RWPE2 (cell line): ENCODE results near the gene ATP6V0D1.
"Not testable (repeated sequence)": the region's sequence is repeated elsewhere in the genome, so short reads cannot be mapped to it uniquely, and the experiment has no call there.

Source experiments
- ATAC-seq: fragments of 200-7000 bp; cut with Tn5 transposase; 3 replicates; pipeline ENCODE4 v1.9.1; 2021; ENCODE audit warnings: low read depth
- DNase-seq: peaks from one replicate; pipeline ENCODE4 v3.0.0-alpha.2; 2020; ENCODE audit warnings: low spot score
- H3K27ac ChIP-seq: fragments of 450-650 bp; 2 replicates; pipeline ENCODE4 v1.5.1; 2017; ENCODE audit warnings: mild to moderate bottlenecking; ENCODE audit not compliant: poor library complexity, severe bottlenecking
- H3K27me3 ChIP-seq: fragments of 250-450 bp; sonication (Bioruptor Pico); 2 replicates; pipeline ENCODE4 v1.5.1; 2021; ENCODE audit warnings: mild to moderate bottlenecking, moderate library complexity; ENCODE audit not compliant: insufficient read depth, poor library complexity, severe bottlenecking
- H3K36me3 ChIP-seq: fragments of 250-450 bp; sonication (Bioruptor Pico); 2 replicates; pipeline ENCODE4 v1.5.1; 2020; ENCODE audit warnings: low read depth, mild to moderate bottlenecking, moderate library complexity
- H3K4me1 ChIP-seq: fragments of 250-450 bp; sonication (Bioruptor Pico); 2 replicates; pipeline ENCODE4 v1.5.1; 2021; ENCODE audit warnings: mild to moderate bottlenecking, moderate library complexity; ENCODE audit not compliant: insufficient read depth, poor library complexity, severe bottlenecking
- H3K4me3 ChIP-seq: fragments of 250-450 bp; sonication (Bioruptor Pico); 2 replicates; pipeline ENCODE4 v1.5.1; 2021; ENCODE audit warnings: mild to moderate bottlenecking, moderate library complexity; ENCODE audit not compliant: severe bottlenecking
- H3K9me3 ChIP-seq: fragments of 250-450 bp; sonication (Bioruptor Pico); 2 replicates; pipeline ENCODE4 v1.5.1; 2021; ENCODE audit warnings: mild to moderate bottlenecking, moderate library complexity; ENCODE audit not compliant: severe bottlenecking
- TF ChIP-seq, protein P1 (sequence below): fragments of 450-650 bp; IDR thresholded peaks from one replicate; pipeline ENCODE4 v1.5.1; 2017; ENCODE audit warnings: mild to moderate bottlenecking, moderate library complexity; ENCODE audit not compliant: poor library complexity, severe bottlenecking

Gene ATP6V0D1

DNA sequence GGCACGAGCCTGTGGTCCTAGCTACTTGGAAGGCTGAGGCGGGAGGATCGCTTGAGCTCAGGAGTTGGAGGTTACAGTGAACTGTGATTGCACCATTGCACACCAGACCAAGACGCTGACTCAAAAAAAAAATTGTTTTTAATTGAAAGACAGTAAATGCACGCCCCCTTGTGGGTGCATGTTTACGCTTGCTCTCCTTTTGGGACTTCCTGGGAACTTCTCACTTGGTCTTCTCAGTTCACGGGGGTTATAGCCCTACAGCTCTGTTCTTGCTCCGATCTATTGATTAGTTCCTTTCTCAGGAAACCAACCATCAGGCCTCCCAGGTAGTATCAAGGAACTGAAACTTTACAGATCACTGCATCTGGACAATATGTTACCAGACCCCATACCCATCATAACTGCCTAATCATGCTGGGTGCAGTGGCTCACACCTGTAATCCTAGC, 33.4 kb upstream of the ATP6V0D1 start:
- ATAC-seq (peak; percentile 68), DNase-seq (no peak)
- Histone ChIP-seq H3K36me3 (no peaks in the 10 kb centered on the region), H3K4me1 (peaks cover 13% of the 10 kb centered on the region), H3K27ac (no peak overlapping the region), H3K9me3 (no peaks in the 10 kb centered on the region), H3K27me3 (no peaks in the 10 kb centered on the region), H3K4me3 (no peak overlapping the region)
- TF ChIP-seq, protein P1, sequence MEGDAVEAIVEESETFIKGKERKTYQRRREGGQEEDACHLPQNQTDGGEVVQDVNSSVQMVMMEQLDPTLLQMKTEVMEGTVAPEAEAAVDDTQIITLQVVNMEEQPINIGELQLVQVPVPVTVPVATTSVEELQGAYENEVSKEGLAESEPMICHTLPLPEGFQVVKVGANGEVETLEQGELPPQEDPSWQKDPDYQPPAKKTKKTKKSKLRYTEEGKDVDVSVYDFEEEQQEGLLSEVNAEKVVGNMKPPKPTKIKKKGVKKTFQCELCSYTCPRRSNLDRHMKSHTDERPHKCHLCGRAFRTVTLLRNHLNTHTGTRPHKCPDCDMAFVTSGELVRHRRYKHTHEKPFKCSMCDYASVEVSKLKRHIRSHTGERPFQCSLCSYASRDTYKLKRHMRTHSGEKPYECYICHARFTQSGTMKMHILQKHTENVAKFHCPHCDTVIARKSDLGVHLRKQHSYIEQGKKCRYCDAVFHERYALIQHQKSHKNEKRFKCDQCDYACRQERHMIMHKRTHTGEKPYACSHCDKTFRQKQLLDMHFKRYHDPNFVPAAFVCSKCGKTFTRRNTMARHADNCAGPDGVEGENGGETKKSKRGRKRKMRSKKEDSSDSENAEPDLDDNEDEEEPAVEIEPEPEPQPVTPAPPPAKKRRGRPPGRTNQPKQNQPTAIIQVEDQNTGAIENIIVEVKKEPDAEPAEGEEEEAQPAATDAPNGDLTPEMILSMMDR, result peak; percentile 87

DNA sequence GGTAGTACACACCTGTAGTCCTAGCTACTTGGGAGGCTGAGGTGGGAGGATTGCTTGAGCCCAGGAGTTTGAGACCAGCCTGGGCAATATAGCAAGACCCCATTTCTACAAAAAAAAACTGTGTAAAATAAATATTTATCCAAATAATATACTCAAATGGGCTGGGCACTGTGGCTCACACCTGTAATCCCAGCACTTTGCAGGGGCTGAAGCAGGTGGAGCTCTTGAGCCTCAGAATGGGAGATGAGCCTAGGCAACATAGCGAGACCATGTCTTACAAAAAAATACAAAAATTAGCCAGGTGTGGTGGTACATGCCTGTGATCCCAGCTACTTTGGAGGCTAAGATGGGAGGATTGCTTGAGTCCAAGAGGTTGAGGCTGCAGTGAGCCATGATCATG, 32.9 kb upstream of the ATP6V0D1 start:
- not testable (repeated sequence) for DNase-seq, H3K9me3 ChIP-seq, H3K36me3 ChIP-seq, ATAC-seq, H3K27me3 ChIP-seq, H3K27ac ChIP-seq, H3K4me3 ChIP-seq
- H3K4me1 ChIP-seq, result peaks cover 13% of the 10 kb centered on the region

DNA sequence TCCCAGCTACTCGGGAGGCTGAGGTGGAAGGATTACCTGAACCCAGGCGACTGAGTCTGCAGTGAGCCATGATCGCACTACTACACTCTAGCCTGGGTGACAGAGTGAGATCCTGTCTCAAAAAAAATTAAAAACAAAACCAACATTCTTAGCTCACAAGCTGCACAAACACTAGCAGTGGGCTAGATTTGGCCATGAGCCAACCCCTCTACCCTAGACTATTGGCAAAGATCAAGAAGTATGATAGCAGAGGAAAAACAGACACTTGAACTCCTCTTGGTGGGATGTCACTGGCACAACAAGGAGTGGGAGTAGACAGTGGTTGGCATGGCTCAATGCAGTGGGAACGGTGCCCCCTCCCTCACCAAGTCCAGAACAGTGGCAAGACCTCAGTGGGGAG, 28.1 kb upstream of the ATP6V0D1 start:
- Histone ChIP-seq H3K27me3 (no peaks in the 10 kb centered on the region), H3K4me3 (no peak overlapping the region), H3K9me3 (no peaks in the 10 kb centered on the region), H3K4me1 (no peaks in the 10 kb centered on the region), H3K27ac (no peak overlapping the region), H3K36me3 (no peaks in the 10 kb centered on the region)
- DNase-seq (no peak), ATAC-seq (no peak)
- TF ChIP-seq, protein P1, result no peak

DNA sequence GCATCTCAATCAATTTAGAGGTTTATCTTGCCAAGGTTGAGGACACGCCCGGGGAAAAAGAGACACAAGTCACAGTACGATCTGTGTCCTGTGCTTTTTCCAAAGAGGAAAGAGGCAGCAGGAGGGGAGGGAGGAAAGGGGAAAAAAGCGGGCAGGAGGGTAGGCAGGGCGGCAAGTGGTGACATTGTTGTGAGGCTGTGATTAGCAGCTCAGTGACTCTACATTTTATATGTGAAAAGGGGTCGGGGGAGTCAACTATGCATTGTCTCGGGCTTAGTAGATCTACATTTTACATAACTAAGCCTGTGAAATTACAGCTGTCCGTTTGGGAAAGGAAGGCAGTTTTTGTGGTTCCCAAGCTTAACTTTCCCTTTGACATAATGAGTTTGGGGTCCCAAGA, 25.5 kb upstream of the ATP6V0D1 start:
- Histone ChIP-seq H3K27ac (no peak overlapping the region), H3K9me3 (no peaks in the 10 kb centered on the region), H3K36me3 (no peaks in the 10 kb centered on the region), H3K4me3 (no peak overlapping the region), H3K4me1 (no peaks in the 10 kb centered on the region), H3K27me3 (no peaks in the 10 kb centered on the region)
- TF ChIP-seq, protein P1, result no peak
- no peak for DNase-seq
- ATAC-seq, result no peak

DNA sequence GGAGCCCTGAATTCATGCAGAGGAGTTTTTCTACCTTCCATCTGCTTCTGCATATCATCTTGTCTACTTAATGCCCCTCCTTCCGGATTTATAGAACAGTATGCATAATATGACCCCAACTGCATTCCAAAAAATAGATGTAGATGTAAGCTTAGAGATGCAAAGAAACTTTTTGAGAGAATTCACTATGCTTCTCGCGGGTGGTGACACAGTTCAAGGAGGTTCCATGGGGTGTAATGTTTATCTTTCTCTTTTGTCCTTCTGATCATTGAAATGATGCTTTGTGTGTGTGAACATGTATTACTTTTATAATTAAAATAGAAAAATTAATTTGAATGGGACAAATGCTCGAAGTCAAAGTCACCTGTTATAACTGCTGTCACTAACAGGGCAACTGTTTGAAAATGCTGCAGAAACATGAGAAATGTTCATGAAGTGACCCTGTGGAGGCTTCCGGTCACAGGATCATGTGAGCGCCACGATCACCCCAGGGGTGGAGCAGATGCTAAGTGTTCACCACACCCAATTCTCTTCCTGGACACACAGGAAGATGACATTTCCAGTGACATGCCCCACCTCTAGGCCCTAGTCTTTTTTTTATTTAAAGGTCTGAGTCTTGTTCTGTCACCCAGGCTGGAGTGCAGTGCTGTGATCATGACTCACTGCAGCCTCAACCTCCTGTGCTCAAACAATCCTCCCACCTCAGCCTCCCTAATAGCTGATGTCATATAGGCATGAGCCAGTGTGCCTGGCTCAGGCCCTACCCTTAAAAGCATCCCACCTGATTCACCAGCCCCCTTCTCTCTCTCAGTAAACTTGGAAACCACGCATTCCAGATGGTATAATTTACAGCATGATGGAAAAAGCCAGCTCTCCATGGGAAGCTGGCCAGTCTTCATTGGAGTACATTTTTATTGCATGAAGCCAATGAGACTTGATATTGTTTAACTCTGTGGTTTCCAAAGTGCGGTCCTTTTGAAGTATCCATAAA, 23.4 kb upstream of the ATP6V0D1 start:
- no peaks in the 10 kb centered on the region for H3K4me1 ChIP-seq
- H3K4me3 ChIP-seq, result no peak overlapping the region
- H3K36me3 ChIP-seq, result no peaks in the 10 kb centered on the region
- ATAC-seq, result no peak; the same call in 2 of the 3 replicates
- no peaks in the 10 kb centered on the region for H3K27me3 ChIP-seq
- TF ChIP-seq, protein P1, result no peak
- no peak for DNase-seq
- H3K27ac ChIP-seq, result no peak overlapping the region
- no peaks in the 10 kb centered on the region for H3K9me3 ChIP-seq
